DMS53 (cell line): ENCODE measurements around the gene BPIFB6.

Experiments
- DNase-seq: peaks from one replicate; lab custom pipeline; 2025; lab: John Stamatoyannopoulos, UW

BPIFB6 gene

GRCh38 chr20:33091693-33092092, 60.2 kb downstream of the BPIFB6 start:
- DNase-seq: no peak

- DNase-seq: no peak
Measured at GRCh38 chr20:33092361-33092760, 60.9 kb downstream of the BPIFB6 start.

- no peak for DNase-seq
Measured at GRCh38 chr20:33093074-33093473, 61.6 kb downstream of the BPIFB6 start.

GRCh38 chr20:33093582-33093981, 62.1 kb downstream of the BPIFB6 start:
- DNase-seq: no peak
